Mesendoderm (in vitro differentiated cells): ENCODE measurements around the gene MRPS14.
A peak's percentile ranks its signal among the peaks of the same experiment; 100 is the strongest.
"Not testable (repeated sequence)": the region's sequence is repeated elsewhere in the genome, so short reads cannot be mapped to it uniquely, and the experiment has no call there.

ENCODE experiments used
- DNase-seq: peaks from one replicate; pipeline ENCODE4 v3.0.0; 2013
- H2AK5ac ChIP-seq: 2 replicates; pipeline ENCODE4 v1.6.1; 2013; ENCODE audit warnings: low read length, inconsistent platforms
- H2BK120ac ChIP-seq: 2 replicates; pipeline ENCODE4 v1.6.1; 2013; ENCODE audit warnings: low read depth, mild to moderate bottlenecking, low read length, moderate library complexity, mixed read lengths
- H2BK15ac ChIP-seq: replicated peaks from 2 replicates; pipeline ENCODE4 v1.6.1; 2013; ENCODE audit warnings: low read depth, mild to moderate bottlenecking, moderate library complexity
- H2BK5ac ChIP-seq: 2 replicates; pipeline ENCODE4 v1.6.1; 2013; ENCODE audit warnings: low read length, inconsistent platforms
- H3K18ac ChIP-seq: 2 replicates; pipeline ENCODE4 v1.6.1; 2013; ENCODE audit warnings: mild to moderate bottlenecking, low read length, mixed read lengths
- H3K23ac ChIP-seq: one replicate; pipeline ENCODE4 v1.6.1; 2013; ENCODE audit warnings: low read length
- H3K27ac ChIP-seq: 2 replicates; pipeline ENCODE4 v1.5.1; 2013; ENCODE audit warnings: low read depth, mild to moderate bottlenecking, inconsistent platforms, low read length, moderate library complexity
- H3K27me3 ChIP-seq: 2 replicates; pipeline ENCODE4 v1.6.1; 2013; ENCODE audit warnings: low read length, control low read depth, mild to moderate bottlenecking, inconsistent platforms; ENCODE audit not compliant: insufficient read depth, poor library complexity
- H3K36me3 ChIP-seq: 2 replicates; pipeline ENCODE4 v1.6.1; 2013; ENCODE audit warnings: low read length, inconsistent platforms; ENCODE audit not compliant: control insufficient read depth, insufficient read depth
- H3K4ac ChIP-seq: one replicate; pipeline ENCODE4 v1.6.1; 2013; ENCODE audit warnings: low read depth, mild to moderate bottlenecking, low read length, moderate library complexity
- H3K4me1 ChIP-seq: 2 replicates; pipeline ENCODE4 v1.6.1; 2013; ENCODE audit warnings: low read depth, low read length, inconsistent platforms; ENCODE audit not compliant: control insufficient read depth
- H3K4me2 ChIP-seq: 2 replicates; pipeline ENCODE4 v1.6.1; 2013; ENCODE audit warnings: low read length
- H3K4me3 ChIP-seq: 2 replicates; pipeline ENCODE4 v1.5.1; 2013; ENCODE audit warnings: mild to moderate bottlenecking, low read length
- H3K56ac ChIP-seq: one replicate; pipeline ENCODE4 v1.6.1; 2013; ENCODE audit warnings: low read length
- H3K79me1 ChIP-seq: 2 replicates; pipeline ENCODE4 v1.6.1; 2013; ENCODE audit warnings: low read length, inconsistent platforms
- H3K79me2 ChIP-seq: 2 replicates; pipeline ENCODE4 v1.6.1; 2013; ENCODE audit warnings: mild to moderate bottlenecking, low read length; ENCODE audit not compliant: control insufficient read depth, insufficient read depth
- H3K9ac ChIP-seq: 2 replicates; pipeline ENCODE4 v1.6.1; 2013; ENCODE audit warnings: low read length, inconsistent platforms
- H4K5ac ChIP-seq: one replicate; pipeline ENCODE4 v1.6.1; 2013; ENCODE audit warnings: low read length
- H4K8ac ChIP-seq: one replicate; pipeline ENCODE4 v1.6.1; 2013; ENCODE audit warnings: low read depth, mild to moderate bottlenecking, control low read depth, low read length, moderate library complexity
- WGBS: extraction: QIAGEN DNeasy Blood & Tissue Kit; methylation state at CpG from one replicate; pipeline ENCODE4 v1.1.7; 2013; ENCODE audit warnings: low lambda C conversion rate, missing lambda C conversion rate; ENCODE audit not compliant: insufficient coverage; ENCODE audit errors: extremely low coverage; 5-methylcytosine and 5-hydroxymethylcytosine counted together

MRPS14 gene

GRCh38 chr1:175035865-175036264, 12.6 kb upstream of the MRPS14 start:
- DNase-seq = no peak
- Histone ChIP-seq H3K4me2 (no peak overlapping the region), H3K4me1 (peaks cover 2% of the 10 kb centered on the region), H3K18ac (no peak overlapping the region), H3K4ac (no peak overlapping the region), H2BK5ac (no peak overlapping the region), H4K8ac (no peak overlapping the region), H3K27me3 (no peaks in the 10 kb centered on the region), H3K27ac (no peak overlapping the region), H2AK5ac (no peak overlapping the region), H3K9ac (no peak overlapping the region), H3K79me1 (no peaks in the 10 kb centered on the region), H3K79me2 (no peaks in the 10 kb centered on the region), H2BK15ac (no peak overlapping the region), H3K4me3 (no peak overlapping the region), H2BK120ac (no peak overlapping the region), H3K56ac (no peak overlapping the region), H3K36me3 (no peaks in the 10 kb centered on the region), H3K23ac (no peak overlapping the region), H4K5ac (no peak overlapping the region)
- WGBS = no CpG with 5 or more reads among the region's 6 CpGs

GRCh38 chr1:175034775-175035174, 11.6 kb upstream of the MRPS14 start:
- Histone ChIP-seq H3K23ac (no peak overlapping the region), H2AK5ac (no peak overlapping the region), H3K79me2 (no peaks in the 10 kb centered on the region), H3K4me2 (no peak overlapping the region), H3K56ac (no peak overlapping the region), H3K36me3 (no peaks in the 10 kb centered on the region), H2BK15ac (no peak overlapping the region), H3K79me1 (no peaks in the 10 kb centered on the region), H2BK5ac (no peak overlapping the region), H3K4ac (no peak overlapping the region), H3K18ac (no peak overlapping the region), H4K8ac (no peak overlapping the region), H3K27ac (no peak overlapping the region), H3K9ac (no peak overlapping the region), H2BK120ac (no peak overlapping the region), H3K4me1 (peaks cover 2% of the 10 kb centered on the region), H3K27me3 (no peaks in the 10 kb centered on the region), H3K4me3 (no peak overlapping the region), H4K5ac (no peak overlapping the region)
- WGBS = no CpG with 5 or more reads among the region's 2 CpGs
- no peak for DNase-seq

GRCh38 chr1:175033953-175034352, 10.7 kb upstream of the MRPS14 start:
- H2BK5ac ChIP-seq = no peak overlapping the region

GRCh38 chr1:175024773-175025172, 1.5 kb upstream of the MRPS14 start:
- Histone ChIP-seq H2BK120ac (no peak overlapping the region), H4K8ac (no peak overlapping the region), H3K27me3 (no peaks in the 10 kb centered on the region), H3K4ac (no peak overlapping the region), H3K4me3 (no peak overlapping the region), H3K4me2 (no peak overlapping the region), H3K18ac (no peak overlapping the region), H3K23ac (no peak overlapping the region), H3K9ac (no peak overlapping the region), H3K56ac (no peak overlapping the region), H2BK15ac (no peak overlapping the region), H2BK5ac (no peak overlapping the region), H2AK5ac (no peak overlapping the region), H3K79me2 (peaks cover 13% of the 10 kb centered on the region), H3K79me1 (peaks cover 6% of the 10 kb centered on the region), H3K4me1 (no peaks in the 10 kb centered on the region), H4K5ac (no peak overlapping the region), H3K27ac (no peak overlapping the region), H3K36me3 (no peaks in the 10 kb centered on the region)
- WGBS = no CpG with 5 or more reads among the region's 2 CpGs
- DNase-seq = no peak

More at GRCh38 chr1:175033953-175034352, 10.7 kb upstream of the MRPS14 start:
- WGBS = no CpG with 5 or more reads among the region's 4 CpGs
- H3K4me3 ChIP-seq = no peak overlapping the region
- no peaks in the 10 kb centered on the region for H3K79me1 ChIP-seq
- H4K8ac ChIP-seq = no peak overlapping the region
- DNase-seq = no peak
- no peaks in the 10 kb centered on the region for H3K27me3 ChIP-seq
- no peaks in the 10 kb centered on the region for H3K79me2 ChIP-seq
- no peak overlapping the region for H2AK5ac ChIP-seq
- H3K4ac ChIP-seq = no peak overlapping the region
- no peak overlapping the region for H3K4me2 ChIP-seq
- no peak overlapping the region for H3K23ac ChIP-seq
- no peaks in the 10 kb centered on the region for H3K36me3 ChIP-seq
- H4K5ac ChIP-seq = no peak overlapping the region
- no peak overlapping the region for H3K18ac ChIP-seq
- H2BK120ac ChIP-seq = no peak overlapping the region
- no peak overlapping the region for H3K9ac ChIP-seq
- peaks cover 2% of the 10 kb centered on the region for H3K4me1 ChIP-seq
- H2BK15ac ChIP-seq = no peak overlapping the region
- H3K27ac ChIP-seq = no peak overlapping the region
- no peak overlapping the region for H3K56ac ChIP-seq

- H3K18ac ChIP-seq, H3K79me1 ChIP-seq, H3K4me3 ChIP-seq, H2AK5ac ChIP-seq, H3K36me3 ChIP-seq, DNase-seq, H3K23ac ChIP-seq, H2BK5ac ChIP-seq, H3K4me1 ChIP-seq, H2BK15ac ChIP-seq, H3K27me3 ChIP-seq, H3K27ac ChIP-seq: not testable (repeated sequence)
- WGBS = no CpG with 5 or more reads among the region's 2 CpGs
- Histone ChIP-seq H4K5ac (peak overlapping the region; percentile 89), H3K79me2 (peaks cover 13% of the 10 kb centered on the region), H3K9ac (peak overlapping the region; percentile 70), H3K56ac (peak overlapping the region; percentile 82), H4K8ac (peak overlapping the region; percentile 99), H3K4me2 (peak overlapping the region; percentile 49), H3K4ac (peak overlapping the region; percentile 75), H2BK120ac (peak overlapping the region; percentile 23)
These were observed 657 bp upstream of the MRPS14 start for GRCh38 chr1:175023922-175024242.

GRCh38 chr1:175019524-175019923, 3.7 kb downstream of the MRPS14 start:
- no peak overlapping the region for H3K4me2 ChIP-seq
- H3K79me1 ChIP-seq = peaks cover 6% of the 10 kb centered on the region
- no peak overlapping the region for H3K23ac ChIP-seq
- H3K4ac ChIP-seq = no peak overlapping the region
- H2BK15ac ChIP-seq = no peak overlapping the region
- H4K5ac ChIP-seq = no peak overlapping the region
- H4K8ac ChIP-seq = no peak overlapping the region
- no peak overlapping the region for H3K9ac ChIP-seq
- H3K18ac ChIP-seq = no peak overlapping the region
- H2AK5ac ChIP-seq = no peak overlapping the region
- DNase-seq = no peak
- H3K27ac ChIP-seq = no peak overlapping the region
- no CpG with 5 or more reads among the region's 3 CpGs for WGBS
- peaks cover 13% of the 10 kb centered on the region for H3K79me2 ChIP-seq
- no peak overlapping the region for H2BK120ac ChIP-seq
- H3K4me1 ChIP-seq = no peaks in the 10 kb centered on the region
- H2BK5ac ChIP-seq = no peak overlapping the region
- H3K4me3 ChIP-seq = no peak overlapping the region
- no peak overlapping the region for H3K56ac ChIP-seq
- H3K27me3 ChIP-seq = no peaks in the 10 kb centered on the region
- peaks cover 5% of the 10 kb centered on the region for H3K36me3 ChIP-seq
